CD4-positive, alpha-beta T cell treated with Interleukin-10 for 1 hour (primary cell): ENCODE measurements around the gene ITPKB.
"Not testable (repeated sequence)": the region's sequence is repeated elsewhere in the genome, so short reads cannot be mapped to it uniquely, and the experiment has no call there.

ENCODE experiments used
- DNase-seq: peaks from one replicate; pipeline ENCODE4 v3.0.0-alpha.2; 2020

Gene ITPKB

DNA sequence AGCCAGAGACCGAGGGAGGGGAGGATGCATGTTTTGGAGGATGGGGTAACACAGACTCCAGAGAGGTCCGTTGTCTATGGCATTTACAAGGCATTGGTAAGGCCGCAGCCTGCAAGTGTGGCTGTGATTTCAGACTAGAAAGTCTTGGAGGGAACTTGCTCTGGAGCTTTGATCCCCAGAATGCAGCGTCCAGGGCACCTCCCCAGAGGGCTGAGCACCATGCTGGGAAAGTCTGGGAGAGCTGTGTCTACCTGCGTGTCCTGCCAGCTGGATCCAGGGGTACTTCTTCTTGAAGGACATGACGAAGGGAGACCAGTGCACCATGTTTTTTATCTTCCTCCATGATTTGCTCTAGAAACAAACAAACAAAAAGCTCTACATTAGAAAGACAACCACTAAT, 90.7 kb downstream of the ITPKB start:
- DNase-seq: no peak

DNA sequence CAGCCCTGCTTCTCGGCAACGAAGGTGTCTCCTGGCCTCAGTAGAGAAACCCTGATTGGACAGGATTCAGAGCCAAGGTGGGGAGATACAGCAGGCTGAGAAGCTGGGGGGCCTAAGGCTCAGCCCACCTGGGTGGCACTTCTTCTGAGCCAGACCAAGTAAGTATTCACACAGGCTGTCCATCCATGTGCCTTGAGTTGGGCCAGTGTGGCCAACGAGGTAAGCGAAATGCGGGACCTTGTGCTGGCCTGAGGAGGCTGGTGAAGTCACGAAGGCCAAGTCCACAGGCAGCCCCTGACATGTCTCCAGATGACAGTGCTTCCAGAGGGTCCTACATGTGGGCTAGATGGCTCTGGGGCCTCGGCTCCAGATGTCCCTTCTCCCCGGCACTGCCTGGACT, 91.4 kb downstream of the ITPKB start:
- no peak for DNase-seq

DNA sequence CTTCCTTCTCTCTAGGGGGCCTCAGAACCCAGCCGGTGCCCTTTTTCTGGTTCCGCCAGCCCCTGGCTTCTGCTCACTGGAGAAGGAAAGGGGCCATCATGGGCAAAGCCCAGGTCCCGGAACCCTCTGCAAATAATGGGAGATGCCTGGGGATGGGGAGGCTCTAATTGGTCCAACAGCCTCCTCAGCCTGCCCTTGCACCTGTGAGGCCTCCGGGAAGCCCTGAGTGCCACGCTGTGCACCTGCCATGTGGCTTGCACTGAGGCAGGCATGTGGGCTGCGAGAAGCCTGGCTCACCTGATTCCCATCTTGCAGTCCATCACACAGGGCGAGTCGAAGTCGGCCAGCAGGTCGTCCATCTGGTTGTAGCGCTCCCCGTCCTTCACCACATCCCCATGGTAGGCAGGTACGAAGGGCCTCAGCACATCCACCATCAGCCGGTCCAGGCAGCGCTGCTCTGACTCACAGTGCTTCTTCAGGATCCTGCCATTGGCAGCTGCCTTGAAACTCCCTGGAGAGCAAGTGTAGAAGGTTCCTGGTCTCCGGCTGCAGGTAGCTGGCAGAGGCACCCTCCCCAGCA, 92.1 kb downstream of the ITPKB start:
- DNase-seq: no peak

DNA sequence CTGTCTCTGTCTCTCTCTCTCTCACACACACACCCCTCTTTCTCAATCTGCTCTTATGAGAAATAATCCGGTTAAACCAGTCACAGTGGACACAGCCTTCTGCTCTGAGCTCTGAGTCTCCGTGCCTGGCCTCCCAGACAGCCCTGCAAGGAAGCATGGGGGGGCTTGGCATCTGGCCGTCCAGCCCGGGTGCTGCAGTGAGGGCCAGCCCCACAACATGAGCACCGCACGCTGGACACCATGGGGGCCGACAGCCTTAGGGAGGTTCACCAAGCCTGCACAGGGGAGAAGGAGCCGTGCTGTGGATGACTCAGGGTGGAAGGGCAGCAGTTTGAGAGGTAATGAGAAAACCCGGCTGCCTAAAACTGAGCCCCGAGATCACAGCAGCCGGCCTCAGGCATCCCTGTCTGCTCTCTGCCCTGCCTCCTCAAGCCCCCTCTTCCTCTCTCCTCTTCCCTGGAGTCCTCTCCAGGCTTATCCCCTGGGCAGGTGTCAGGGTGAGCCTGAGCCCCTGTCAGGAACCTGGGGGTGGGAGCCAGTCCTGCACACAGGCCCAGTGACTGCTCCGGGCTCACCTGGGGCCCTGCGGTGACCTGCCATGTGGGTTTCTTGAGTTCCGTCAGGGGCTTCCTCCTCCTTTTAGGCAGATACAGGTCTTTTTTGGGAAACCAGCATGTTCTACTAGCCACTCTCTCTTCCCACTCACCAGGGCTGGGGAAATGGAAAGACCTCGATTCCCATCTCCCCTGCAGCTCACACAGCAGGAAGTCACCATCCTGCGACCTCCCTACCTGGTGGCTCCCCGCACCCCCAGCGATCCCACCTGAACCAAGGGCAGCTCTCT, 92.8 kb downstream of the ITPKB start:
- no peak for DNase-seq

DNA sequence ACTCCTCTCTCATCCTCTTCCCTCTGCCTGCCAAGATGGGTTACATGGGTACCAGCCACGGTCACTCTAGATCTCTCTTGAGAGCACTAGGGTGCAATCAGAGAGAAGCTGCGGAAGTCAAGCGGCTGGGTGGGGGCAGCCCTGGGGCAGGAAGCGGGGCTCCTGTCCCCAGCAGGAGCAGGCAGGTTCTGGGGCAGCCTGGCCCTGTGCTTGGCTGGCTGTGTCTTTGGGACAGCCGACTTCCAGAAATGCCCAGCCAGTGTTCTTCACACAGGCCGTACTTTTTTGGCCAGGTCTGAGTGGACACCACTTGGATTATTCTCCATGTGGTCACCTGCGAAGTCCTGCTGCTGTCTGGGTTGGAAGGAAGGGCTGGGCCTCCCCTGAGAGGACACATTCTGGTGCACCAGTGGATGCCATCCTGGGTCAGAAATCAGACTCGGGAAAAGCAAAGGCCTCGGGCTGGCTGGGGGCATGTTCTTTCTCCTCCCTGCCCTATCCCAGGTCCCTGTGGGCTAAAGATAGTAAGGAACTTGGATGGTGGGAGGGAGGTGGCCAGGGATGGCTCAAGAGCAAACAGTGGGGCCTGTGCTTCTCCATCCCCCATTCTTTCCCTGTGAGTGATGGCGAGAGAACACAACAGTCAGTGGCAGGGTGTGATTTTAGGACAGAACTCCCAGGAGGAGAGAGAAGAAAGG, 93.7 kb downstream of the ITPKB start:
- DNase-seq: no peak

DNA sequence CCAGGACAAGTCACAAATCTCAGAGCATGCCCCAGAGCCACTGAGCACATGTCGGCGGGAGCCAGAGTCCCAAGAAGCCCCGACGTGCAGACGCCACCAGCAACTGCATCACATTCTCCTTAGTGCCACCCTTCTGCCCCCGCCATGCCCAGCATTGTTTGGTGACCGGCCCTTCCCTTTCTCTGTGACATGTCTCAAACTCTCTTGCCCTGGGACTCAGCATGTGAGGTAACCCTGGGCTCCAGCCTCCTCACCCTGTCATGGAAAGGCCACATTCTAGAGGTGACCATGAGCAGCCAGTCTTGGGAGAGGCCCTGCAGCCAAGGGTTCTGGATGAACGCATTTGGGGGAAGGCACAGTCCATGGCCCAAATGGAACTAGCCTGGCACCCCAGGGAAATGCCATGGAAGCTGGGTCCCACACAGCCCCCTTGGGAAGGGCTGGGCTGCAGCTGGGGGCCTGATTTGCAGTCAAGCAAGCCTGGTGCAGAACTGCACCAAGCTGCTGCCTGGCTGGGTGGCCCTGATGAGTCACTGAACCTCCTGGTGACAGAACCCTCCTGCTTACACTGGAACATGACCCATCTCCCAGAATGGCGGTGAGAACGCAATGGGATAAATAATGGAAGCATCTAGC, 94.4 kb downstream of the ITPKB start:
- no peak for DNase-seq

DNA sequence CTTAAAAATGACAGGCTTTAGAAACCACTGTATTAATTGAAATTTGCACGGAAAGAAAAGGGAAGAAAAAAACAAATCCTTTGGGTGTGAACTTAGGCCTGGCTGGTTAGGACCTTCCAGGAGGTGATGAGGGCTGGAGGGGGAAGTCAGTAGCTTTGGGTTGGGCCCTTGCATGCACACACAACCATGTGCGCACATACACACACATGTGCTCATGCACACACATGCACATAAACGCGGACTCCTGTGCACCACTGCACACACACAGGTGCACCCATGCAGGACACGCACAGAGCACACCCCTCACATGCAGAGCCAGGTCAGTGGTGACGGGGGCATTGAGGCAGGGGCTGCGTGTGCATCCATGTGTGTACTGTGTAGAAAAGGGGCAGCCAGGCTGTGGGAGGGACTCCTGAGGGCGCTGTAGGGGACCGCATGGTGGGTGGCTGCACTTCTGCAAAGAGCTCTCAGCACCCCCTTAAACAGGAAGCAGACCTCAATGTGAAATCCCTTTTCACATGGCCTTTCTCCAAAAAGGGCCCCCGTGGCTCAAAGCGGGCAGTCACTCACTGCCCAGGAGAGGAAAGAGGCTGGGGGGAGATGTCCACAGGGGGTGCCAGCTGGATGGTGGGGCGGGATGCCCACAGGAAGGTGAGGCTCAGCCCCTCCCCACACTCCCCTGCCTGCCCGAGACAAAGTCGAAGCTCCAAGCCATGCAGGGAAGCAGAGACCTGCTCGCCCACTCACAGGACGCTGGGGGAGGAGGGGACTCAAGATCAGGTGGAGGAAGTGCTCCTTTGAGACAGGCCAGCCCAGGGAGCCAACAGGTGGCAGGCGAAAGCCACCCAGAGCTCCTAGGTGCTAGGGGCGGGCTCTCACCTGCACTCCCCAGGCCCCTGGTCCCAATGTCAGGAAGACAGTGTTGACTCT, 95.2 kb downstream of the ITPKB start:
- DNase-seq: peak; percentile 45

DNA sequence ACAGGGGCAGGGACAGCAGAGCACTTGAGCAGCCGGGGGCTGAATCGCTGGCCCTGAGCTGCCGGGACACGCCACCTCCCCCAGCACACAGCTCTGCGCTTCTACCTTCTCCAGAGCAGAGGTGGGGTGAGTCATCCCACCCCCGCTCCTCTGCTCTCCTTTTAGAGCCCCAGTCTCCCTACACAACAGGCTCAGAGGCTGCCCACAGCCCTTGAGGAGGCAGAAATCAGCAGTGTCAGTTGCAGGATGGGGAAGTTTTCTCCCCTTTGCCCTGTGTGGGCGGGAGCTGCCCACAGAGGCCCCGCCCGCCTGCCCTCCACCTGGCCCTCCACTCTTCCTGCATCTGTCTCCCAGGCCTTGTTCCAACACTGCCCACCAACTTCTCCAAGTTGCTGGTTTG, 95.9 kb downstream of the ITPKB start:
- peak; percentile 38 for DNase-seq

DNA sequence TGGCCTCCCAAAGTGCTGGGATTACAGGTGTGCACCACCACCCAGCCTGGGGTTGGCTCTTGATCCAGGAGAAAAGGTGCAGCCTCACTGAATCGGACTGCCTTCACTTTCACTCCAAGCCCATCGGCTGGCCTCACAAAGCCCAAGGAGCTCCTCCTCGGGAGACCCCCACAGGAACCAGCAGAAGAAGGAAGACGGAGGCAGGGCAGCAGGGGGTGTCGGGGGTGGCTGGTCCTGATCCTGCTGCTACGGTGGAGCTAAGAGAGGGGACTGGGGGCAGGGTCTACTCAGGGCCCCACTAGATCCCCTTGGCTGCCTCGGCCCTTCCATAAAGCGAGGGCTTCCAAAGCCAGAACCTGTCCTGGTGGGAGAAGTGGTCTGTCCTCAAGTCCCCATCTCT, 96.7 kb downstream of the ITPKB start:
- DNase-seq: no peak

DNA sequence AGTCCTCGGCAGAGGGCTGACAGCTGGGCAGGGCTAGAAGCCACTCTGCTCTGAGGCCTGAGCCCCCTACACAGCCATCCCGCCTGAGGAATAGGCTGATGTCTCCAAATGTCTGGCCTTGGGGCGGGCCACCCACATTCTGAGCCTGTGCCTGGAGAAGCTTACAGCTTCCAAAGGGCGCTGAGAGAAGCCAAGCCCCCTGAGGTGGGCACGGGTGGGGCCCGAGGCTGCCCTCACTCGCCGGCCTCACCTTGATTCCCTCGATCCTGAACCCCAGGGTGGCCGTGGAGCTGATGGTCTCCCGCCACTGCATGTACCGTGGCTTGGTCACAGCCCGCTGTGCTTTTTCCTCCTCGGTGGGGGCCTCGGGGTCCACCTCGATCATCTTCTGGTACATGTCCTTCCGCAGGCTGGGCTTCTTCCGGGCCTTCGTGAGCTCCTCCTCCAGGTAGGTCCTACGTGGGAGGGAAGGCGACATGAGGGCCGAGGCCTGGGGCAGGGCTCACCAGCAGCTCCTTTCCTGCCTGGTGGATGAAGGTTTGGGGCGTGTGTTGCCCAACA, 97.3 kb downstream of the ITPKB start:
- no peak for DNase-seq

DNA sequence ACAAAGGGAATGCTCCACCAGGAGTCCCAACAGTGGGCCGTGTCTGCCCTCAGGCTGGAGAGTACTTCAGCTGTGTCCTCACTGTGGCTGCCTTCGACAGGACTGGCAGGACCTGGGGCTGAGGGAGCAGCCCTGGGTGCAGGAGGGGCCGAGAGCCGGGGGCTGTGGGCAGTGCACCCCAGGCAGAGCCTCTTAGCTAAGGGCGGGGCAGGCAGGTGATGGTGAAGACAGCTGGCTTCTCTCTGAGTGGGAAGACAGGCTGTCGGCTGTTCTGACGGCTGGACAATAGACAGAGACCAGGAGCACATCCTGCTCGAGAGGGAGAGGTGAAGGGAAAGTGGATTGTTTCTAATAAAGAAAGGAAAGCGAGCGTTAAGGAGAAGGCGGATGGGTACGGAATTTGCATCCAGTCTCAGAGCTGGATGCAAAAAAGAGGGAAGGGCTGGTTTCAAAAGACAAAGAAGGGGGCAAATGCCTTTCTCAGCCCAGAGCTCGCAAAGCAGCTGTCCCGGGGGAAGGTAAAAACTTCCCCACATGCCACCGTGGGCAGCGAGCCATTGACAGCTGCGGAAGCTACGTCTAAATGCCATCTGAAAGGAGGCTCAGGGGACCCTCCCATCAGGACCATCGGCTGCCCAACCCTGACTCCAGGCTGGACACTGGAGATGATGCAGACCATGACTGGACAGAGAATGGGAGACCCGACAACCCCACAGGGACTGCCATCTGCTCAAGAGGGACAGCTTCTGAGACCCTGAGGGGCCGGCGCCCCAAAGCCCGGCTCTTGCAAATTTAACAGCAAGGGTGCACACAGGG, 98.6 kb downstream of the ITPKB start:
- no peak for DNase-seq

DNA sequence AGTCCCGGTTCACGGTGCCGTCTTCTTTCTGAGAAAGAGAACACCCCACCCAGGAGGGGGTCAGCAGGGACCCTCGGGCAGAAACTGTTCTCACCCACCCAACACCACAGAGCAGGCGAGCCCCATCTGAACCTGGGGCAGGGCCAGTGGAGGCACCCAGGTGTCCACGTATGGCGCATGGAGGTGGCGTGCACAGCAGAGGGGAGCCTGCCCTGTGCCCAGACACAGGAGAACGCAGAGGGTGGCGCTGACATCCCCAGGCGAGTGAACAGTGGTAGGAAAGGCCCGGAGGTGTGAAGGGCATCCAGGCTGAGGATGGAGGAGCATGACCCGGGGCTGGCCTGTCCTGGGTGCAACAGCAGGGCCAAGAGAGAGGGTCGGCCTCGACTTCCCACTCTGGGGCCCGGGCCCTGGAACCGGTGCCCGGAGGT, 99.4 kb downstream of the ITPKB start:
- DNase-seq: no peak

DNA sequence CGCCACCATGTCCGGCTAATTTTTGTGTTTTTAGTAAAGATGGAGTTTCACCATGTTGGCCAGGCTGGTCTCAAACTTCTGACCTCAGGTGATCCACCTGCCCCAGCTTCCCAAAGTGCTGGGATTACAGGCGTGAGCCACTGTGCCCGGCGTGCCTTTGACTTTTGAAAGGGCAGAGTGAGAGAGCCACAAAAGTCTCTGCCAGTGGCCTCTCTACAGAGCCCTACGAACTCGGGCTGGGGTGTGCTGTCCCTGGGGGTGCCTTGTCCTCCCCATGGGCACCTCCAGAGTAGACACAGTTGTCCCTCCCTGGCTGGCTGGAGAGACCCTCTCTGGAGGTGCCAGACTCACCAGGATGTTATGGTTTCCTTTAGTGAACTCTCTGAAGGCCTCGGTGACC, 99.9 kb downstream of the ITPKB start:
- DNase-seq: not testable (repeated sequence)

DNA sequence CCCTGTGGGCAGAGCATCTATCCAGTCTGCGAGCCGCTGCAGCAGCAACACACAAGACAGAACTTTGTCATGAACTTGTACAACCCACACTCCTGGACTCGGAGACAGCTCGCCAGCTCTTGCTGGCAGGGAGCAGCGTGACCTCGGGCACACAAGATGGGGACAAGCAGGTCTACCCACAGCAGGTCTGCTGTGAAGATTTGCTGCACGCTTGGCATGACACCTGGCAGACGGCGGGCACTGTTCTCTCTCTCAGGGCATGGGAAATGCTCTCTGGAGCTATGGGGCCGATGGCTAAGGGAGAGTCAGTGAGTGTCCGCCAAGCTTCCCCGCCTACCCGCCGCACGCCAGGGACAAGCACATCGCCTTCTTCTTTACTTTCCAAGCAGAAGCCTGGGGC, 100.5 kb downstream of the ITPKB start:
- no peak for DNase-seq

DNA sequence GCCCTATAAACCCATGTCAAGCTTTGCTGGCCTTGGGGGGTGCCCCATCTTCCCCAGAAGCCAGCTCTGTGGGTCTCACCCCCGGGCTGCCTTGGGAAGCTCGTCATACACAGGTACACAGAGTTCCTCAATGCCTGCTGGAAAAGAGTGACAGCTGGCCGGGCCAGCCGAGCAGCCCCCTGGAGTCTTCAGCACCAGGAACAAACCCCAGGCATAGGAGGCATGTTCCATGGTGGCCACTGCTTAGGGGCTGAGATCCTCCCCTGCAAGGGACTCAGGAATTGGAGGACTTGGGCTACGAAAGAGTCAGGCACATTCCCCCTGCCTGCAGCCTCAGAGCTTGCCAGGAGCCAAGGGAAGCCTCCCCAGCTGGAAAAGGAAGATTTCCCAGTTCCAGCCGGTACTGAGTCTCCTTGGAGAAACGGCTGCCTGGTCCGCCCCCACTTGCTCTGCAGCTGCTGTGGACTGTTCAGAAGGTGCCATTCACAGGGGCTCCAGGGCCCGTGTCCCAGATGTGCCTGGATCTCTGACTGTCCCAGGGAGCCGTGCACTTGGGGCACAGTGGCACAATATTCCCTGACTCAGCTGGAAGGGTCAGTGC, 101.0 kb downstream of the ITPKB start:
- no peak for DNase-seq

DNA sequence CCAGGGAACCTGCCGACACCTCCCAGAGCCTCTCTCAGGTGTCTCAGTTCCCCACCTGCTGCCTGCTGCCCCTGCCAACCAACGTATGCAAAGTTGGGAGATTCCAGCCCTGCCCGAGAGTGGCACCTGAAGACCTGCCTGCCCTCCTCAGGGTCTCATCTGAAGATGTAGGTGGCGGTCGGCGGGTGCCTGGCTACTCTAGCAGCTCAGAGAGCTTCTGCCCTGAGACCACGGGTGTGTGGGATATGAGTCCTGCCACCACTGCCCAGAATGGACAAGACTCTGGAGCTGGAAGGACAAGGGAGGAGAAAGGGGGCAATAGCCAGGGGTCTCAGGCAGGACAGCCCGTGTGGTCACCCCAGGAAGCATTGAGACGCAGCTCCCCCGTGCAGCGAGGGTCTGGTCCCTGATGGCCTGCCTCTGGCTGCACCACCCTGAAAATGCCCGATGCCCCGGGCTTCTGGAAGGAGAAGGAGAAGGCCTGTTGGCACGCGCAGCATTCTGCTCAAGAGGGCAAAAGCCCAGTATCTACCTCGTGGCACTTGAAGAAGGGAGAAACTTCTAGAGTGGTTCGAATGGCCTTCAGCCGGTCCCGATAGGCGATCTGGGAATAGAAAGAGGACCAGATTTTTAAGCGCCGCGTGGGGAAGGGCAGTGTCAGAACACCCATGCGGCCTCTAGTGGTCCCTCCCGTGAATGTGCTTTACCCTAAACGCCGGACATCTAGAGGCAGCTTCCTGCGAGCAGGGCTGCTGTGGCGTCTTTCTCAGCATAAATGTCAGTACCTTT, 101.7 kb downstream of the ITPKB start:
- DNase-seq: no peak

DNA sequence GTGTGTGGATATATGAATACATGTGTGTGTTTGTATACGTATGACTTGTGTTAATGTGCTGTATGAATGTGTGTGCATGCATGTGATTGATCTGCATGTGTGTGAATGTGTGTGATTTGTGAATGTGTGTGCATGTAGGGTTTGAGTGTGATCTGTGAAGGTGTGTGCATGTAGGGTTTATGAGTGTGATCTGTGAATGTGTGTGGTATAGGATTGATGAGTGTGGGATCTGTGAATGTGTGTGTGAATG, 102.3 kb downstream of the ITPKB start:
- DNase-seq: no peak

DNA sequence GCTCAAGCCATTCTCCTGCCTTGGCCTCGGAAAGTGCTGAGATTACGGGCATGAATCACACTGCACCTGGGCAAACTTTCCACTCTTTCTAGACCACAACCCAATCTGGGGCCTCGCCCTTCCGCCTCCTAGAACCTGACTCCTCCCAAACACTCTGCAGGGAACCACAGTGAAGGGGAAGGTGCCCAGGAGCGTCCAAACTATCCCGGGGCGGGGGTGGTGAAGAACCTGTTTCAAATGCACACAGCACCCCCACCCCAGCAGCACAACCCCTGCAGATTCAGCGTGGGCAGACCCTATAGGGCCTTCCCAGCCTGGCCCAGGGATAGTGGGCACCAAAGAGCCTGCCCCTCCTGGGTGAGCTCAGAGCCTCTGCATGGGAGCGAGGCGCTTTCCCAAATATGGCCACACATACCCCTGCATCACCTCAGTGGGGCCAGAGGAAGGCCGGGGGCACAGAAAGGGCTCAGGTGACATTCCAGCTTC, 103.6 kb downstream of the ITPKB start:
- DNase-seq: peak; percentile 48

DNA sequence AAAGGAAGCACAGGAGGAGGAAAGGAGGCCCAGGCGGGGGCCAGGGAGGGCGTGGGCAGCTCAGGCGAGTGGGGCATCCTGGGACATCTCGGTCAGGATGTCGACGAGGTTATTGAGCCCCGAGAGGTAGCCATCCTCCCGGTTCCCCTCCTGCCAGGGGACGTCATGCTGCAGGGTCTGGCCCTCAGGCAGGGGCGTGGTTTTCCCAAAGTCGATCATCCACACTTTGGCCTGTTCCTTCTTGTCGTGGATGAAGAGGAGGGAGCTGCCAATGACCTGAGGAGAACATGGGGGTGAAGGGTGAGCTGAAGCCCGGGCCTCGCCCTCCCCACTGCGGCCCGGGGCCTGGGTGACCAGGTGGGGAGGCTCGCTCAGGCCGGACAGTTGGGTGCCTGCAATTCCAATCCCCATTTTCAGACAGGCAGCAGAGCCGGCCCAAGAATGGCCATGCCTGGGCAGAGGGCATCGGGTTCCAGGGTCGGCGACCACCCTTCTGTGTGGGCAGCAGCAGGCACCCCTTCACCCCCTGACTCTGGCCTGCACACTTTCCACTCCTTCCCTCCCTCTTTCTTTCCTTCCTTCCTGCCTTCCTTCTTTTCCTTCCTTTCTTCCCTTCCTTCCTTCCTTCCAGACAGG, 104.4 kb downstream of the ITPKB start:
- DNase-seq: no peak

DNA sequence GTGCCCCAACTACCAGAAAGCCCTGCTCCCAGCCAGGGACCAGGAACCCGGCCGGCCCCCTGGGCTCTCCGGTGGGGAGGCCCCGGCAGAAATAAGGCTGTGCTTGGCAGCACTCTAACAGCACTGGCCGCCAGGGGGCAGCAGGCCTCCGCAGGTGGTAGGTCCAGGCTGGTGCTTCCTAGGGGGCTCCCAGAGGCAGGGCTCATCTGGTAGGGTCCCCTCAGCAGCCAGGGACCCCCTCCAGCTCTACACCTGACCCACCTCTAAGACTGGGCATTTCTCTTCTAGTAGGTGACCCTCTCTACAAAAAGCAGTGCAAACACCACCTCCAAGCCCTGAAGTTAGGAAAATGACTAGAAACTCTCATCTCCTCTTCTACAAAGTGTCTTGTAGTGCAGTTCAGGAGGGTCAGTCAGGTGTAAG, 104.9 kb downstream of the ITPKB start:
- peak; percentile 81 for DNase-seq
